GM13977 (cell line): Measurements from ENCODE around the gene SPDYE17.
"Not testable (repeated sequence)": the region's sequence is repeated elsewhere in the genome, so short reads cannot be mapped to it uniquely, and the experiment has no call there.

Experiments
- DNase-seq: peaks from one replicate; pipeline ENCODE4 v3.0.0; 2012; ENCODE audit warnings: low spot score
- in situ Hi-C: fragments of 300-500 bp; cut with MboI; formaldehyde crosslinking; loops from one replicate; pipeline ENCODE4 v1.12.0; 2022; ENCODE audit warnings: low sequenced_read_pairs, low pct_unique_long_range_greater_than_20kb, mixed read lengths, inconsistent platforms; ENCODE audit not compliant: unreplicated experiment

Gene SPDYE17, protein sequence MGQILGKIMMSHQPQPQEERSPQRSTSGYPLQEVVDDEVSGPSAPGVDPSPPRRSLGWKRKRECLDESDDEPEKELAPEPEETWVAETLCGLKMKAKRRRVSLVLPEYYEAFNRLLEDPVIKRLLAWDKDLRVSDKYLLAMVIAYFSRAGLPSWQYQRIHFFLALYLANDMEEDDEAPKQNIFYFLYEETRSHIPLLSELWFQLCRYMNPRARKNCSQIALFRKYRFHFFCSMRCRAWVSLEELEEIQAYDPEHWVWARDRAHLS

DNA sequence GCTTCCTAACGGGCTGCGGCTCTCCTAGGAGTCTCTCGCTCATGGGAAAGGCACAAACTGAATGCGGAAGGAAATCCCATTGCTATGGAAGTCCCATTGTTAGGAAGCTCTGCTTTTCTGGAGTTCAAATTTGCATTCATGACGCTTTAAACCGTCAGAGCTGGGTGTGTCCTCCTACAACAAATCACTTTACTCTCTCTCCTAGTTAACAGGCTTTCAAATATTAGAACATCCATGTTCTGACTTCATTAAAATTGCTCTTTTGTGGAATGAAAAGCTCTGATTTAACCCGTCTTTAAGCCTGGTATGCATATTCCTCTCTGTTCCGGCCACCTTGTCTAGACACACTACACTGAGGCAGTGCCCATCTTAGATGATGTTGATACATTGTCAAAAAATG lies at the start of gene SPDYE17:
SPDYE17 (minus strand) TSS at position 101 of the 400 bp plus-strand sequence. CDS start 1,791 bp downstream, outside the sequence.
- in situ Hi-C loops, DNase-seq: not testable (repeated sequence)

DNA sequence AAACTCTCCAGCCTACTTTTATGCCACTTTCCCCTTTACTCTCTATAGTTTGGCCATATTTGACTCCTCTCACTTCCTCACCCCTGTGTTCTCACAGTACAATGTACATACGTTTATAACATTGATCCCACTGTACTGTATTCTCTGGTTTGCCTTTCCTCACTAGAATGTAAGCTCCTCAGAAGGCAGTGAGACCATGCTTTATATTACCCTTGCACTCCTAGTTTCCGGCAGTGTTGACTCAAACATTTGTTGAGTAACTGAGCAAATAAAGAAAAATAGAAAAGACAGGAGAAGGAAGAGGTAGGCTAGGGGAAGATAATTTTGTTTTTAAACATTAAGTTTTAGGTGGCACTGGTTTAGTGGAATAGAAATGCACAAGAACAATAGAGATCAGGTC lies 48.1 kb upstream of the SPDYE17 start:
- in situ Hi-C loops, DNase-seq: not testable (repeated sequence)

DNA sequence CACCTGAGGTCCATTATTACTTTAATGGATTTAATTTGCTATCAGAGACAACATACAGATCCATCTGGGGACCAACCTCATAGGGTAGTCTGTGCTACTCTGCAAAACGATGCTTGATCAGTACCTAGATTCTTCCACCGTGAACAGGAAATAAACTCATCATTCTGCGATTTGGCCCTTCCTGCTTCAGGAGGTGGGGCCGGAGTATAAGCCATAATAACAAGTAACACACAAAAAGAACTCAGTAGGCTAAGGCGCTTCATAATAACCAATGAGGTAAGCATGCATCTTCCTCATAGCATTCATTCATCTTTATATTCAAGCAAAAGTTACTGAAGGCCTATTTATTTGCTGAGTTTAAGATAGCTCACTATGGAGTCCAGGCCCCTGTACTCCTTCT lies 47.5 kb upstream of the SPDYE17 start:
- in situ Hi-C loops, DNase-seq: not testable (repeated sequence)

DNA sequence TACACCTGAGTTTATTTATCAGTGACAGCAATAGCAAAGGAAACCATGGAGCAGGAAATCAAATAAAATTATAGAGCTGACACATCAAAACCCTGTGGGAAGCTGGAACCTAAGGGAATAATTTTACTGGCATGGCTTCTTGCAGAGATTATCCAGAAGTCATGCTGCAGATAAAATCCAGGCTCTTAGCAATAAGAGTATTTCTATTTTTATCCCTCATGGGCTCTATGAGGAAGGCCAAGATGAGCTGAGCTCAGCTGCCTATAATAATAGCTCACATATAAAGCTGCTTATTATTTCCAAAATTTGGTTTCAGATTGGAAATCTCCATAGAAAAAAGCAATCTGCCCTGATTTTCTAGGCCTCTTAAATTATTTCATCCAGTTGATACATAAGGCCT lies 47.0 kb upstream of the SPDYE17 start:
- in situ Hi-C loops, DNase-seq: not testable (repeated sequence)

DNA sequence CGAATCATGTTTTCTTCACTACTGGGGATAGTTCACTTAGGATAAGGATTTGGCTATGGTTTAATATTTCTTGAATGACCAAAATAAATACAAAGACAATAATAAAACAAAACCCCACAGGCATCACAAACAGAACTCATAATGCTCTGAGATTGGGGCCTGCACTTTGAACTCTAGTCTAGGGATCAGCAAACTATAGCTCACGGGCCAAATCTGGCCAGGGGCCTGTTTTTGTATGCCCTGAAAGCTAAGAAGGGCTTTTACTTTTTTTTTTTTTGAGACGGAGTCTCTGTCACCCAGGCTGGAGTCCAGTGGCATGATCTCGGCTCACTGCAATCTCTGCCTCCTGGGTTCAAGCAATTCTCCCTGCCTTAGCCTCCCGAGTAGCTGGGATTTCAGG lies 44.9 kb upstream of the SPDYE17 start:
- not testable (repeated sequence) for DNase-seq

DNA sequence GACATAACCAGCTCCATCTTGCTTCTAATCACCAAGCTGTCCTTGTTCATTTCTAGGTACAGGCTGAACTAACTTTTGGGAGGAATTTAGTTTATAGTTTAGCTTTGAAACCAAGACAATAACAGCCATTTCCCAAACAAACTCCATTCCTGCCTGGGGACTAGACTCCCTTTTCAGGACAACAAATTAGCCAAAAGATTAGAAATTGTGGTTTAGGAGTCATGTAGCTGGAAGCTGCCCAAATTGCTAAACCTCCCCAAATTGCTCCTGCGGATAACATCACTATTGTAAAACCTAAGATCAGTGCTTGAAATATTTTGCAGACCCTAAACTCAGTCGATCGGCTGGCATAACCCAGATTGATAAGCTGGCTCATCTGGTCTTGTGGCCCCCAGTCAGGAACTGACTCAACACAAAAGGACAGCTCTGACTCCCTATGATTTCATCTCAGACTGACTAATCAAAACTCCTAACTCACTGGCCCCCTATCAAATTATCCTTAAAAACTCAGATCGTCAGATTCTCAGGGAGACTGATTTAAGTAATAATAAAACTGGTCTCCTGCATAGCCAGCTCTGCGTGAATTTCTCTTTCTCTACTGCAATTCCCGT lies 42.7 kb upstream of the SPDYE17 start:
- DNase-seq: not testable (repeated sequence)

More for the DNA sequence above, 44.9 kb upstream of the SPDYE17 start:
- in situ Hi-C loops: not testable (repeated sequence)

DNA sequence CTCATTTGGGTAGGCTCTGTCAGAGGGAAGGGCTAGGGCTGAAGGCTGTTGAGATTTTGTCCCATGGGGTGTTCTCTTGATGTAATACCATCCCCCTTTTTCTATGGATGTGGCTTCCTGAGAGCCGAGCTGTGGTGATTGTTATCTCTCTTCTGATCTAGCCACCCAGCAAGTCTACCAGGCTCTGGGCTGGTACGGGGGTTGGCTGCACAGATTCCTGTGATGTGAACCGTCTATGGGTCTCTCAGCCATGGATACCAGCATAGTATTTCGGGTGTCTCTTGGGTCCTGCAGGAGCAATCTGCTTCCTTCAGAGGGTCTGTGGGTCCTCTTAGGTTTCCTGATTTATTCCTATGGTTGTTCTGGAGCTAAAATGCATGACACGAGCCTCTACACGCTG lies 38.9 kb upstream of the SPDYE17 start:
- DNase-seq, in situ Hi-C loops: not testable (repeated sequence)

More for the DNA sequence above, 42.7 kb upstream of the SPDYE17 start:
- in situ Hi-C loops: not testable (repeated sequence)

DNA sequence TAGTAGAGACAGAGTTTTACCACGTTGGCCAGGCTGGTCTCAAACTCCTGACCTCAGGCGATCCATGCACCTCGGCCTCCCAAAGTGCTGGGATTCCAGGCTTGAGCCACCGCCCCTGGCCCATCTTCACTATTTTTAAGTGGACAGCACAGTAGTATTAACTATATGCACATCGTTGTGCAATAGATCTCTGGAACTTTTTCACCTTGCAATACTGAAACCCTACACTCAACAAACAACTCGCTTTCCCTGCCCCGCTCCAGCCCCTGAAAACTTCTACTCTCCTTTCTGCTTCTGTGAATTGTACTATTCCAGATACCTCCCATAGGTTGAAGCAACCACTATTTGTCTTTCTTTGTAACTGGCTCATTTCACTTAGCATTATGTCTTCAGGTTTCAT lies 33.7 kb upstream of the SPDYE17 start:
- DNase-seq, in situ Hi-C loops: not testable (repeated sequence)

DNA sequence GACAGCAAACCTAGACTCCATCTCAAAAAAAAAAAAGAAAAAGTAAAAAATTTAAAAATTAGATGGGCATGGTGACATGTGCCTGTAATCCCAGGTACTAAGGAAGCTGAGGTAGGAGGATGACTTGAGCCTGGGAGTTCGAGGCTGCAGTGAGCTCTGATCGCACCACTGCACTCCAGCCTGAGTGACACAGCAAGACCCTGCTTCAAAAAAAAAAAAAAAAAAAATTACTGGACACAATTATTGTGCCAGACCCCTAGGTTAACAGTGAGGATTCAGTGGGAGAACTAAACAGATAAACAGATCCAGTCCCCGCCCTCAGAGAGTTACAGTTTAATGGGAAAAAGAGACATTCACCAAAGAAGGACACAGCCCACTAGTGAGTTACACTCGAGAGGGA lies 31.6 kb upstream of the SPDYE17 start:
- in situ Hi-C loops, DNase-seq: not testable (repeated sequence)

DNA sequence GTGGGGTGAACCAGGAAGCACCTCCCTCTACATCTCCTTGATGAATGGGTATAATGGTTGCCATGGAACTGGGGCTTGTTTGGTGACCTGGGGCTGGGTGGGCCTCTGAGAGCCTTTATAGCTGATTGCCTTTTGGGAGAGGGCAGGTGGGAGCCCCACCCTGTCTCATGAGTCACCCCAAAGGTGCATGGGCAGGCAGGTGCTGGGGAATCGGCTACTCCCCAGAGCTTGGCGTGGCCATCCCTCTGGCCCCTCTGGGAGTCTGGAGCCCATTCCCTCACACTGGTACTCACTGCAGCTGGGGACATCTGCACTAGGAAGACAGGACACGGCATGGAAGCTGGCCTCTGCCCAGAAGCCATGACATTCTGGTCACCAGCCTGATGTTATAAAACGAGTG lies 30.4 kb upstream of the SPDYE17 start, which contains the start of gene SPDYE18:
SPDYE18 (minus strand) TSS at position 2 of the 400 bp plus-strand sequence. CDS start 2,046 bp downstream, outside the sequence.
- DNase-seq, in situ Hi-C loops: not testable (repeated sequence)

DNA sequence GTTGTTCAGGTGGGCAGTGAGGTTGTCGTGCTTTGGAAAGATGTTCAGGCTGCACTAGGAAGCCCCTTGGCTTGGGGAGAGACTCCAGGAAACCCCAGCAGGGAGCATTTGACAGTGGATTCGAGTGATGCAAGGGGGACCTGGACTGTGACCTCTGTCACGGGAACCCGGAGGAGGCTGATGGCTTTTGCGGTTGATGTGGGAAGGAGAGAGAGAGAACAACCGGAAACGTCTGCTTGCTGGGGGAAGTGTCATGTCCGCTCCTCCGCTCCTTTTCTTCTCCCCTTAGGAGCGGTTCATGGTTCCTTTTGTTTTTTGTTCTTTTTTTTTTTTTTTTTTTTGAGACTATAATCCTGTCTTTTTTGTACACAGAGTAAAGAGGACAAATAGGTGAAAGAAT lies 5.8 kb downstream of the SPDYE17 start:
- DNase-seq, in situ Hi-C loops: not testable (repeated sequence)

DNA sequence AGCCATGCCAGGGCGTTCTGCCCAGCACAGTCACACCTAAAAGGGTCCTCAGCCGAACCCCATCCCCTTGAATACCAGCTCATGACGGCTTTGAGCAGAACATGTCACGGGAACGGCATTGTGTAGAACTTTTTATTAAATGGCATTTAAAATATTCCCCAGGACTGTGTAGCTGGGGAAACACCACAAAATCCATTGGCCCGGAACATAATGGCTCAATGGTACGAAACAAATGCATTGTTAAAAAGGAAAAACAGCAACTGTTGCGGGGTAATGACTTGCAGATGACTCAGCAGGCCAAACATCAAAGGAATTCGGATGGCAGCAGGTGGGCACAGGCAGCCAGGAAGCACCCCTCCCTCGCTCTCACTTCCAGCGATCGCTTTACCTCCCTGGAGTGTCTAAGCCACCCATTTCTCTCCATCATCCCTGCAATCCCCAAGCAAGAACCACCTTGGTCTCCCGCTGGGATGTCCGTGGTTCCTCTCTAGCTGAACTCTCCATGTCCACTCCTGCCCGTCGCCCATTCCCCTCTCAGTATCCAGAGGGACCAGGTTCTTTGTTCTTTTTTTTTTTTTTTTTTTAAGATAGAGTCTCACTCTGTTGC lies 22.0 kb downstream of the SPDYE17 start:
- DNase-seq, in situ Hi-C loops: not testable (repeated sequence)

DNA sequence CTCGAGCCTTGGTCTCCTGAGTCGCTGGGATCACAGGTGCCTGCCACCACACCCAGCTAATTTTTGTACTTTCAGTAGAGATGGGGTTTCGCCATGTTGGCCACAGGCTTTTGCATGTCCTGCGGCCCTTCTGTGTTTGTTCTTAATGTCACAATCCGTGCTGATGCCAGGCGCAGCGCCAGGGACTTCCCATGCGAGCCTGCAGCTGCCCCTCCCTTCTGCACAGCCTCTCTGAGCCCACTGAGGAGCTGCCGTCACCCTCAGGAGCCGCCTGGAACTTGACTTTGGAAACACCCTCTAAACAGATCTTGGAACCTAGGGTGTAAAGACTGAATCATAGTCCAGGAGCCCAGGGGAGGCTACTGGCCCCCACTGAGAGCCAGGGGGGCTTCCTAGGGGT lies 24.2 kb downstream of the SPDYE17 start:
- DNase-seq: peak; percentile 1
- in situ Hi-C loops: not testable (repeated sequence)

DNA sequence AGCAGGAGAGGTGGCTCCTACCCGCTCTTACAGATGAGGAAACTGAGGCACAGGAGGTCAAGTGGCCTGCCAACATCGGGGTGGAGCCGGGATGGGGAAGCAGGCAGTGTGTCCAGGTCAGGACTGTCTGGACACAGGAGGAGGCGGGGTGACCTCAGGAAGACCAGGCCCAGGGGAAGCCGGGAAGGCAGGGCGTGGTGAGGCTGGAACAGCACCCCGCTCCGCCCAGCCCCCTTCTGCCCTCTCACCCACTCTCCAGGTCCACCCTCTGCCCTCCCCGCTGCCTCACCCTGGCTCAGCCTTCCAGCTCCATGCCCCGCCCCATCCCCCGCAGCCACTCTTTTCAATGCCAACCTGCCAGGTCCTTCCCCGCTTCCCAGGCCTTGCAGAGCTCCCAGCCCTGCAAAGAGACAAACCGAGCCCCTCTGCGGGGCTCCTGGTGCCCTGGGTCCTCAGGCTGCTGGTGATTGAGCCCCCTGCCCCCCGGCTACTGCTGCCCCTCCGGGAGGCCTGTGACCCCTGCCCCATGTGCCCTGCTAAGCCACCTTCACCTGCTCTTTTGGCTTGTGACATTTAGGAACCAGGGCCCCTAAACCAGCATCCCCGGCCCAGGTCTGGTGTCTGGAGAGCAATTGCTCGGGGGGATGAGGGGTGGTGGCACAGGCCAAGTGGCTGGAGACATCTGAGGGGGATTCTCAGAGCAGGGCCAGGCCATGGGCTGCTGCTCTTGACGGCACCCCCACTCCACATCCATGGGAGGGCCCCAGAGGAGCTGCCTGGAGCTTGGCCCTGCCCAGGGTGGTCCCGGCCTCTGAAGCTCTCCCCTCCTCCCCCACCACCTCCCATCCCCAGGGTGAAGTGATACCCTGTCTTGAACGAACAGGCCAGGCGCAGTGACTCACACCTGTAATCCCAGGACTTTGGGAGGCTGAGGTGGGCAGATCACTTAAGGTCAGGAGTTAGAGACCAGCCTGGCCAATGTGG lies 25.7 kb downstream of the SPDYE17 start:
- in situ Hi-C loops, DNase-seq: not testable (repeated sequence)

DNA sequence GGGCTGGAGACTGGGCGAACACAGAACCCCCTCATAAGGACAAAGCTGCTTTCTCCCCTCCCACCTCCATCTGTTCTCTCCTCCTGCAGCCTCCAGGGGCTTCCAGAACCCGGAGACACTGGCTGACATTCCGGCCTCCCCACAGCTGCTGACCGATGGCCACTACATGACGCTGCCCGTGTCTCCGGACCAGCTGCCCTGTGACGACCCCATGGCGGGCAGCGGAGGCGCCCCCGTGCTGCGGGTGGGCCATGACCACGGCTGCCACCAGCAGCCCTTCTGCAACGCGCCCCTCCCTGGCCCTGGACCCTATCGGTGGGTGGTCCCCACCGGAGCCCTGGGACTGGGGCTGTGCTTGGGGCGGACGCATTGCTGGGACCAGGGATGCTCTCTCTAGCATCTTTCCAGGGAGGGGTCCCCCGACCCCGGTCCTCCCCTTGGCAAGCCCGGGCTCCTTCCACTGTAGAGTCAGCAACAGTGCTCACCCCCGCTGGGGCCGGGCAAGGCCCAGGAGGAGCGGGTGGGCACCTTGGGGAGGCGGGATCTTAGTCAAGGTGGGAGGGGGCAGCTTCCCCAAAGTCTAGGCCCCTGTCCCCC lies 26.6 kb downstream of the SPDYE17 start:
- in situ Hi-C loops, DNase-seq: not testable (repeated sequence)

DNA sequence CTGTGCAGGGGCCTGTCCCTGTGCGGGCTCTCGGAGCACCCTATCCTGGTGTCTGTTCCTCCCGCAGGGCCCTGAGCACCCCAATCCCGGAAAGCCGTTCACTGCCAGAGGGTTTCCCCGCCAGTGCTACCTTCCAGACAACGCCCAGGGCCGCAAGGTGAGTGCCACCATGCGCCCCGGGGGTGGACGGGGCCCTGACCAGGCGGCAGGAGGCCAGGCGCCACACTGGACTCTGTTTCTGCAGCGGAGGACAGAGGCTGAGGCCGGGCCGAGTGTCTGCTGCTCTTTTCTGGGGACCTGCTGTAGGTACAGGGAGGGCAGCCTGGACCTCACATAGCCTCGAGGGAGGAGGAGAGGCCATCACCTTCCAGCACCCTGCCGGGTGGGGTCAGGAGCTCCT lies 28.0 kb downstream of the SPDYE17 start:
- in situ Hi-C loops, DNase-seq: not testable (repeated sequence)

DNA sequence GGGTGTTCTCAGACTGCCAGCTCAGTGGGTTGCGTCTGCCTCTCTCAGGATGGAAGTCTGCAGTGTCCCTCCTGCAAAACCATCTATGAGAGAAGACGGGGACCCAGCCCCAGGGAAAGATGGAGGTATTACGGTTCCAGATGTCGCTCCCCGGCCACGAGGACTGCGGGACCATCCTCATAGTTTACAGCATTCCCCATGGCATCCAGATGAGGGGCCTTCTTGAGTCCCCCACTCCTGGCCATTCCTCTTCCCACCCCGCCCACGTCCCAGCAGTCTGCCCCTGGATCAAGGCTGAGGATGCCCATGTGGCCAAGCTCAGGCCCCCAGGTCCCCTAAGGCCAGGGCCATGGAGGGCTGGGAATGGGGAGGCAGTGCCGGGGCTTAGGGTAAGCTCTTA lies 28.9 kb downstream of the SPDYE17 start:
- peak; percentile 4 for DNase-seq
- in situ Hi-C loops: not testable (repeated sequence)
